COR-L47 (cell line): ENCODE data around the gene TCF7.

Experiments
- DNase-seq: peaks from one replicate; lab custom pipeline; 2025; lab: John Stamatoyannopoulos, UW

The TCF7 gene

GRCh38 chr5:134113902-134114875, at the start of gene TCF7:
Gene TCF7, plus strand, starts transcription at chr5:134114681. Its CDS starts 226 bp downstream, at chr5:134114907.
- peak; percentile 43 for DNase-seq

- no peak for DNase-seq
Measured at GRCh38 chr5:134069553-134069952, 44.9 kb upstream of the TCF7 start.

DNA sequence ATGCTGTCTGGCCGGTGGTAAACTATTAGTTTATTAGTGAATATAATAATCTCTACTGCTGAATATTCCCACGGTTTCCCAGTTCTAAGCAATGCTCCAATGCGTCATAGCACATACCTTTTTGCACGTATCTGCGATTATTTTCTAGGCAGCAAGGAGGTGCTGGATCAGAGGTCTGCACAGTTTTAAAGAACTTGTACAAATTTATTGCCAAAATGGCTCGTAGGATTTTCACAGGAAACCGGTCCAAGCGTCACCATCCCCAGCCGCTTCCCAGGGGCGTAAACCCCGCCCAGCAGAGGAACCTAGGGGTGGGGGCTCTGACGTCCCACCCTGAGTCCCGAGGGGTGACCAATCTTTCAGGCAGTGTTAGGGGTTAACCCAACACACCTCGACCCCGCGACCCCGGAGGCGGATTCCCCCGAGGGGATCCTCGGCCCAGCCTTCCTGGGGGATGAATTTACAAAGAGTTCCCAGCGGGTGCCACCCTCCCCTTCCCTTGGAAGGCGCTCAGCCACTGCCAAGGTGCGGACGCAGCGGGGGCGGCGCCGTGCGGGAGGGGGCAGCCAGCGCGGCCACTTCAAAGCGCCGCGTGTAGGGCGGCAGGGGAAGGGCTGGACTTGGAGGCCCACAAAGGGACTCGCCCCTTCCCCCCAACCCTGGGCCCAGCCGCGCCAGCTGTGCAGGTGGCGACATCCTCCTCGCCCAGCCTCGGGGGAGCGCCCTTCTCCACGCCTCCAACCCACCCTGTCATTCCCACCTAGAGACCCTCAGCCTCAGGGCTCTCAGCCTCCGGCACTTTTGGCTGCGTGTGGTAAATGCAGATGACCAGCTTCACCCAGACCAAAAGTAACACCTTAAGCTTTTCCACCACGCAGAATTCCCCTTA, 43.5 kb upstream of the TCF7 start:
- no peak for DNase-seq

DNA sequence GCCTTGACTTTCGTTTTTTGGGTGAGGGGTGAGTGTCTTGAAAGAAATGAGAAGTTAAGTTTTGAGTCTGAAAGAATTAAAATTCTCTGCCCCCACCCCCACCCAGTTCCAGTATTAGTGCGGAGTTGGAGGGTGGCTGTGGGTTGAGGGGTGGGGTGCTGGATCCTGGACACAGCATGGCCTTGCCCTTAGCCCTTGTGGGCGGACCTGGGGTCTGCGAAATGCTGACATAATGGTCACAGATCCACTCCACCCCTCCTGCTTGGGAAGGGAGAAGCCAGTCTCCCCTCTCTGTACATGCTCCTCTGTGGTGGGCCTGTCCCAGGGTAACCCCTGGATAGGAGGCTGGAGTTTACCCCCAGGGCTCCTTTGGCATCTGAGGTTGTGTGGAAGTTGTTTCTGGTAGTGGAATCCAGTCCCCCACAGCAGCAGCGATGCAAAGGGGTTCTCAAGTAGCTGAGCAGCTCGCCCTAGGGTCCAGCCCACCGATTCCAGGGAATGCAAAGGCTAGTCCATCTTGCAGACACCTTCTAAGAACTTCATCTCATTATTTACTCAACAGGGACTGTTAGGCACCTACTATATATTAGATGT, 42.8 kb upstream of the TCF7 start:
- no peak for DNase-seq

GRCh38 chr5:134072471-134073210, 41.8 kb upstream of the TCF7 start:
- no peak for DNase-seq

GRCh38 chr5:134073404-134073803, 41.1 kb upstream of the TCF7 start:
- no peak for DNase-seq

- no peak for DNase-seq
Measured at GRCh38 chr5:134075102-134075501, 39.4 kb upstream of the TCF7 start.

DNA sequence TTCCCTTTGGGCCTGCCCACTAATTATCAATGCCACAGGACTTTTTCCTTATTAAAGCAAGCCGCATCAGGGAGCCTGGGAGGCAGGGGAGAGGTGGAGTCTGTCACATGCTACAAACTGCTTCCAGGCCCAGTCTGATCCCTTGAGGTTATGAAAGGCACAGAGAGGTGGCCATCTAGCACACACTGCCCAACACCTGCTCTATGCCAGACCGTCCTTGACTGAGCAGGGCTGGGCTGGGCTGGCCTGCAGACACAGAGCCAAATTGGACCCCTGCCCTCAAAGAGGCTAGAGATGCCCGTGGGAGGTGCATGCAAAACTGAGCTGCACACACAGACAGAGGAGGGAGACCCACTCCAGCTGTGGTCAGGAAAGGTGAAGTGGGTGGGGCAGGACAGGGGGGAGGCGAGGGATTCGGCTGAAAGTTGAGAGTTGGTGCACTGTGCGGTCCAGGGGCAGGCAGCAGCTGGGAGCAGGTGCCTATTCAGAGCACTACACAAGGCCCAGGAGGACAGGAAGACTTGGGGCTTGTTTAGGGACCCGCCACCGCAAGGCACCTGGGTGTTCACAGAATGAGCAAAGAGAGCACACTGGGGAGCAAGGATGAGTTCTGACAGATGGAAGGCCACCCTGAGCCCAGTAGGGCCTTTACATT, 36.4 kb upstream of the TCF7 start:
- DNase-seq: no peak

DNA sequence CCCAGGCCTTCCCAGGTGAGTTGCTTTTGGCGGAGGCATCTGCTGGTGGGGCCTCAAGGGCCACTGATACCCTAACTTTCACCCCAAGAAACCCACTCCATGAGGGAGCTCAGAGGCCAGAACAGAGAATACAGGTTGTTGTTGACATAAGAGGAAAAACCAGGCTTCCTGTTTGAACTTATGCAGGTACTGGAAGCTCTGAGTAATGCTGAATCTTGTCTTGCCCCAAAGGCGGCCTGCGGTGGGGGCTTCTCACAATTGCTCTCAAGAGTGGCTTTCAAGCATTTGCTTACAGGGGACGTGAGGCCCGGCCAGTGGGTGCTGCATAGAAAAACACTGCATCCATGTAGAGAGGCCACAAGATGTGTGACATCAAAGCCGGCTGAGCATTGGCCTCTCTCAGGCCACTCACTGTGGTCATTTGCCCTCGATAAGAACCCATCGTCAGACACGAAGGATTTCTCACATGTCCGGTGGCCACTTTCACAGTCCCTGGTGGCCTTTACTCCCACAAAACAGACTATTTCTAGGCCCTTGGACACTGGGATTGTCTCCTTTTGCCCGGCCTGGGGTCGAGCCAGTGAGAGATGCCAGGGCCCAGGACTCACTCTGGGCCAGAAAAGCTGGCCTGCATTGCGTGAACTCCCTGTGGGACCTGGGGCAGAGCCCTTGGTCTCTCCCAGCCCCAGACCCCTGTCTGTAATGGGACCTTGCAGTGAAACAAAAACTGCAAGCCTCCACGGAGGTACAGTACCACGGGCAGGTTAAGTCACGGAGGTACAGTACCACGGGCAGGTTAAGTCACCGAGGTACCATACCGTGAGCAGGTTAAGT, 34.5 kb upstream of the TCF7 start:
- DNase-seq: no peak

DNA sequence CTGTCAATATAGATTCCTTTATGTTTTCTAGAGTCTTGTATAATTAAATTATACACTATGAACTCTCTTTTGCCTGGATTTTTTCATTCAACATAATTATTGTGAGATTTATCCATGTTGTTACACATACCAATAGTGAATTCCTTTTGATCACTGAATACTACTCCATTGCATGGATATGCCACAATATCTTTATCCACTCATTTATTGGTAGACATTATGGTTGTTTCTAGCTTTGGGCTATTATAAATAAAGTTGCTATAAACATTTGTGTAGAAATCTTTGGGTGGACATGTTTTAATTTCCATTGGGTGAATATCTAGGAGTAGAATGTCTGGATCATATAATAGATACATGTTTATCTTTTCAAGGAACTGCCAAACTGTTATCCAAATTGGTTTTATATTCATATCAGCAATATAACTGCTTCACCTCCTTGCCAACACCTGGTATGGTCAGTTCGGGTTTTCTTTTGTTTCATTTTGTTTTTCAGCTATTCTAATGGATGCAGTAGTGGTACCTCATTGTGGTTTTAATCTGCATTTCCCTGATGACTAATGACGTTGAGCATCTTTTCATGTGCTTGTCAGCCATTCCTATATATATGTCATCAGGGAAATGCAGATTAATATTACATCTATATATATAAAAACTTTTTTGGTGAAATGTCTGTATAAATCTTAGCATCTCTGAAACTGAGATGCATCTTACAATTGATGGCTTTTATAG, 32.1 kb upstream of the TCF7 start:
- DNase-seq: no peak

DNA sequence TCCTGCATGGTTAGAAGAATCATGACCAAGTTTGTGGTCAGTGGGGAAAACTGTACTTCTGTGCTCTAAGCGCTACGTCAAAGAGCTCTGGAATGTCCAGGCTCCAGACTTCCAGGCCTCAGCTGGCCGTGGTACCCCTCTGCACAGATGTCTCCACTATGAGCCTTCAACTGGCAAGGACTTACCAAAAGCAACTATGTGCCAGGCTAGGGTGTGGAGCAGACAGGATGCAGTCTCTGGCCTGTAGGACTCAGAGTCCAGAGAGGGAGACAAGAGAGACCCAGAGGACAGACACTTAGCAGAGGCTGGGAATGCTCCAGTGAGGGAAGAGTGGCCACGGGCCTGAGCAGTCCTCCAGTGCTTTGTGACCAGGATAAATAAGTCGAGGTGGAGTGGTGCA, 31.0 kb upstream of the TCF7 start:
- no peak for DNase-seq

DNA sequence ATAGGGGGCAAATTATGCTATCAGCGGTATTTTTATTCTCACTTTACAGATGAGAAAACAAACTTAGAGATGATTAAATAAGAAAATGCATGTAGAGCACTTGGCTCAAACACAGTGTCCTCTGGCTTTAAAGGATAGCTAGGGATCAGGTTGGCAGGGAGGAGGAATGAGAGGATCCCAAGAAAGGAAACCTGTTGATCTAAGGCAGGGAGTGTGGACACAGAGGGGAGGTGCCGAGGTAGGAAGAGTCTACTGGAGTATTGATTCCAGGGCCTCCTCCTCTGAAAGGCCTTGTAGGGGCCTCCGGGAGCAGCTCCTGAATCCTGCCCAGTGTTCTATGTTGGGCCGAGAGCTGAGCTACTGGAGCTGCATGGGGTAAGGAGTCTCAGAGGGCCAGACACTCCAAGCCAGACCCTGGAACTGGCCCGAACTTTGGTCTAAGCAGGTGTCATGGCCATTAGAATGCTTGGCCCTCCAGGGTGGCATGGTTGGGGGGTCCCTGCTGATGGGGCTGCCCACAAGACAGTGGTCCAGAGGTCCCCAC, 30.4 kb upstream of the TCF7 start:
- no peak for DNase-seq

- DNase-seq: no peak
Measured at GRCh38 chr5:134084570-134084969, 29.9 kb upstream of the TCF7 start.

- no peak for DNase-seq
Measured at GRCh38 chr5:134085411-134085810, 29.1 kb upstream of the TCF7 start.

GRCh38 chr5:134086225-134086942, 28.1 kb upstream of the TCF7 start:
- DNase-seq: no peak

DNA sequence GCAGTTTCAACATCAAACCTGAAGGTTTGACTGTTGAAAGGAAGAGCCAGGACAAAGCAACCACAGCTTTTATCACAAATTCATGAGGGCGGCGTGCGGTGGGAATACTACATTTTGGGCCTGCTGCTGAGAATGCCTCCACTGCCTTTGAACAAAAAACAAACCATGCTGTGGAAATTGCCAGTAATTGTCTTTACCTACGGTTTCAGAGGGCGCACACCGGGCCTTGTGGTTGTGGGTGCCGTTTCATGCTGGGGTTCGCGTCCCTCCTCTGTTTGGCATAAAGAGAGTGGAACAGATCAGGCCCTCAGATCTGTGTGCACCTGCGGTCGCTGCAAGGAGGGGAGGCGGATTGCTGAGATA, 27.6 kb upstream of the TCF7 start:
- DNase-seq: no peak

- DNase-seq: no peak
Measured at GRCh38 chr5:134088291-134088690, 26.2 kb upstream of the TCF7 start.

- DNase-seq: no peak
Measured at GRCh38 chr5:134088994-134089560, 25.4 kb upstream of the TCF7 start.
